Thyroid gland (tissue), 4 donors: Measurements from ENCODE around the gene RPP14. TPM values are rescaled to one million over a fixed set of nuclear protein-coding genes. Genes with fewer than 3 reads are reported as not detected.
A peak's percentile ranks its signal among the peaks of the same experiment; 100 is the strongest.

ENCODE experiments used
- DNase-seq, 2 donors: peaks; one replicate each; pipeline ENCODE4 v3.0.0-alpha.2; 2019
- H3K27ac ChIP-seq, 3 donors: fragments of 200-600 bp; sonication (generic); 1 replicate in 2 of 3; 2 replicates in 1 of 3; pipeline ENCODE4 v1.5.1; 2016 to 2019; ENCODE audit warnings: mild to moderate bottlenecking in 1 of 3, moderate library complexity in 1 of 3
- H3K27me3 ChIP-seq: fragments of 200-600 bp; sonication (generic); one replicate; pipeline ENCODE4 v1.5.1; 2019
- H3K36me3 ChIP-seq, 2 donors: fragments of 200-600 bp; sonication (generic); one replicate each; pipeline ENCODE4 v1.5.1; 2016 to 2019
- H3K4me1 ChIP-seq, 2 donors: fragments of 200-600 bp; sonication (generic); one replicate each; pipeline ENCODE4 v1.5.1; 2017 to 2019
- H3K4me3 ChIP-seq, 3 donors: fragments of 200-600 bp; sonication (generic); replicated peaks in 1 of 3; 1 replicate in 2 of 3; 2 replicates in 1 of 3; pipeline ENCODE4 v1.5.1; 2016; ENCODE audit warnings: mild to moderate bottlenecking in 1 of 3
- H3K9me3 ChIP-seq: fragments of 200-600 bp; sonication (generic); one replicate; pipeline ENCODE4 v1.5.1; 2017
- POLR2A ChIP-seq, 2 donors: fragments of 450-650 bp; IDR thresholded peaks; one replicate each; pipeline ENCODE4 v1.6.1; 2017; ENCODE audit warnings: antibody characterized with exemption in 2 of 2, mild to moderate bottlenecking in 2 of 2, moderate library complexity in 1 of 2
- WGBS, 2 donors: methylation state at CpG; one replicate each; pipeline ENCODE4 v1.1.5; 2017; 5-methylcytosine and 5-hydroxymethylcytosine counted together
- intact Hi-C: fragments of 100-400 bp; cut with DNase I; formaldehyde crosslinking; loops from one replicate; pipeline ENCODE4 v1.15.1; 2023
- total RNA-seq, 4 donors: library from RNA; depleted of rRNA; stranded (reverse); fragments of >200 nt; gene quantifications; one replicate each; pipeline ENCODE4 v1.2.3, GENCODE V29; 2016
- TF ChIP-seq, protein P1 (sequence below), 6 experiments: fragments of 200-600 bp in 3 of 6; fragments of 450-650 bp in 3 of 6; sonication (generic) in 3 of 6; IDR thresholded peaks; one replicate each; pipeline ENCODE4 v1.5.1; 2016 to 2019; ENCODE audit warnings: antibody characterized with exemption in 6 of 6, mild to moderate bottlenecking in 2 of 6, inconsistent platforms in 1 of 6, moderate library complexity in 1 of 6

Gene RPP14
- total RNA-seq, 4 donors from 2014 or later = 13.4 to 19.9 (median 15.7) TPM

DNA sequence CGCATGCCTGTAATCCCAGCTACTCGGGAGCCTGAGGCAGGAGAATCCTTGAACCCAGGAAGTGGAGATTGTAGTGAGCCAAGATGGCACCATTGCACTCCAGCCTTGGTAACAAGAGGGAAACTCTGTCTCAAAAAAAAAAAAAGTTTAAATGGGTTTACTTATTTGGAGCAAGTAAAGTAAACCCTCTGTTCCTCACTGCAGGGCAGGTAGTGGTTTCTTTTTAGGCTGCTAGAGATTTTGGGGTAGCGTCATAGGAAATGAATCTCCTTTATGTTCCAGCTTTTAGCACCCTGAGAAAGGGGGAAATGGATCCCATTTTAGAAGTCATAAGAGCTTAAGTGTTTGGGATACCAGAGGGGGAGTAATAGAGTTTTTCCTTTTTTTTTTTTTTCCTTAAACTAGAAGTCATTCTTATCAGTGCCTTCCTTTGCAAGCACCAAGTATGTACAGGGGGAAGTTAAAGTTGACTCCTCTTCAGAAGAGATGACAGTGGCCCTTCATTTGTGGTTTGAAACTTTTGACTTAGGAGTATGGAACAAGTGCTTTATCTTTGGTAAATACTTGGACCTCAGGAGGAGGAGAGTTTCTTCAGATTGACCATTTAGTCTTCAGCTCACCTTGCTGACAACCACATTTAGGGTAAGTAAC is 34.7 kb downstream of the RPP14 start:
- H3K27me3 ChIP-seq = no peaks in the 10 kb centered on the region
- H3K27ac ChIP-seq = peak overlapping the region in 2 of 3 donors; percentile 32 to 72
- no peak for DNase-seq
- TF ChIP-seq, protein P1, sequence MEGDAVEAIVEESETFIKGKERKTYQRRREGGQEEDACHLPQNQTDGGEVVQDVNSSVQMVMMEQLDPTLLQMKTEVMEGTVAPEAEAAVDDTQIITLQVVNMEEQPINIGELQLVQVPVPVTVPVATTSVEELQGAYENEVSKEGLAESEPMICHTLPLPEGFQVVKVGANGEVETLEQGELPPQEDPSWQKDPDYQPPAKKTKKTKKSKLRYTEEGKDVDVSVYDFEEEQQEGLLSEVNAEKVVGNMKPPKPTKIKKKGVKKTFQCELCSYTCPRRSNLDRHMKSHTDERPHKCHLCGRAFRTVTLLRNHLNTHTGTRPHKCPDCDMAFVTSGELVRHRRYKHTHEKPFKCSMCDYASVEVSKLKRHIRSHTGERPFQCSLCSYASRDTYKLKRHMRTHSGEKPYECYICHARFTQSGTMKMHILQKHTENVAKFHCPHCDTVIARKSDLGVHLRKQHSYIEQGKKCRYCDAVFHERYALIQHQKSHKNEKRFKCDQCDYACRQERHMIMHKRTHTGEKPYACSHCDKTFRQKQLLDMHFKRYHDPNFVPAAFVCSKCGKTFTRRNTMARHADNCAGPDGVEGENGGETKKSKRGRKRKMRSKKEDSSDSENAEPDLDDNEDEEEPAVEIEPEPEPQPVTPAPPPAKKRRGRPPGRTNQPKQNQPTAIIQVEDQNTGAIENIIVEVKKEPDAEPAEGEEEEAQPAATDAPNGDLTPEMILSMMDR (IDR thresholded peaks at IDR 0.05) = no peak
- no peak for TF ChIP-seq POLR2A (IDR thresholded peaks at IDR 0.05)
- H3K4me3 ChIP-seq = no peak overlapping the region
- H3K36me3 ChIP-seq = peaks cover 0 to 3% of the 10 kb centered on the region in 2 donors
- H3K4me1 ChIP-seq = peaks cover 62 to 63% of the 10 kb centered on the region in 2 donors
- WGBS, 2 donors = 88 to 92% methylated on average over 3 of the region's 3 CpGs
- H3K9me3 ChIP-seq = no peaks in the 10 kb centered on the region
- intact Hi-C loops = no loop called here

DNA sequence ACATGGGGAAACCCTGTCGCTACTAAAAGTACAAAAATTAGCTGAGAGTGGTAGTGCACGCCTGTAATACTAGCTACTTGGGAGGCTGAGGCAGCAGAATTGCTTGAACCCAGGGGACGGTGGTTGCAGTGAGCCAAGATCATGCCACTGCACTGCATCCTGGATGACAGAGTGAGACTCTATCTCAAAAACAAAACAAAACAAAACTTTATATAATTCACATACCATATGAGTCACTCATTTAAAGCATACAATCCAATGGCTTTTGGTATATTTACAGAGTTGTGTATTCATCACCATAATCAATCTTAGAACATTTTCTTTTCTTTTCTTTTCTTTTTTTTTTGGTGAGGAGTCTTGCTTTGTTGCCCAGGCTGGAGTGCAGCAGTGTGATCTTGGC is 35.3 kb downstream of the RPP14 start:
- H3K4me1 ChIP-seq = peaks cover 62 to 64% of the 10 kb centered on the region in 2 donors
- TF ChIP-seq, protein P1 (IDR thresholded peaks at IDR 0.05) = no peak
- no peak for TF ChIP-seq POLR2A (IDR thresholded peaks at IDR 0.05)
- no peaks in the 10 kb centered on the region for H3K9me3 ChIP-seq
- no peak overlapping the region for H3K4me3 ChIP-seq
- no peaks in the 10 kb centered on the region for H3K27me3 ChIP-seq
- peaks cover 0 to 3% of the 10 kb centered on the region in 2 donors for H3K36me3 ChIP-seq
- WGBS, 2 donors = 88 to 94% methylated on average over 3 of the region's 3 CpGs
- intact Hi-C loops = no loop called here
- DNase-seq = no peak
- H3K27ac ChIP-seq = peak overlapping the region in 2 of 3 donors; percentile 32 to 72

DNA sequence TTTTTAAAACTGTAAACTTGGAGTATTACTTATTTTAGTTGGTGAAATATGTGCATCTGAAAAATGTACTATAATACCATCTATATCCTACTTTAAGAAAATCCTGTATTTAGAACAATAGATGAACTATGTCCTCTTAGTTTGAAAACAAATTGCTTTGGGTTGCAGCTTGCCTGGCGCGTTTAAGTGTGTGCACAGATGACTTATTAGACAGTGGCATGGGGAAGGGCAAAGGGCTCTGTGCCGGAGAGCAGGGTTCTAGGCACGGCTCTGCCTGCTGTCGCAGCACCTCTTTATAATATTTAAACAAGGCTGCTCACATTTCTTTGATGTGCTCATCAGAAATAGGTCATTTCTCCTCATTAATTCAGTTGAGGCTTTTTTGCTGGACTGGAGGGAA is 36.6 kb downstream of the RPP14 start:
- no peak for TF ChIP-seq POLR2A (IDR thresholded peaks at IDR 0.05)
- TF ChIP-seq, protein P1 (IDR thresholded peaks at IDR 0.05) = no peak
- WGBS, 2 donors = 82 to 83% methylated on average over 5 of the region's 5 CpGs
- intact Hi-C loops = no loop called here

DNA sequence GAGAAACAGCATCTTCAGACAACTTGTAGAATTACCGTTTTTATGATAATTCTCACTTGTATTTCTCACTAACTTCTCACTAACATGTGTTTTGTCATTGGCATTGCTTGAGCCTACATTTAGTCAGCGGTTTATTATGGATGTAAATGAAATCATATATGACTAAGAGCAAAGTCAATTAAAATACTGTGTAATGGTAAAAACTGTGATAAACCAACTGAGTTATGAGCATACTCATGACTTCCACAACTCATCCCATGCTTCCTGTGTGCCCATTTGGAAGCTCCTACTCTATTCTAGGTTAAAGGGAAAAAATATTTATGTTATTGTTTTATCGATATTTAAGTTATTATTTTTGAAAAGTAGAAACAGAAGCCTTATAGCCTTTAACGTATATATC is 39.4 kb downstream of the RPP14 start:
- H3K9me3 ChIP-seq = no peaks in the 10 kb centered on the region
- DNase-seq = no peak
- H3K4me1 ChIP-seq = peaks cover 68 to 75% of the 10 kb centered on the region in 2 donors
- intact Hi-C loops = no loop called here
- TF ChIP-seq, protein P1 (IDR thresholded peaks at IDR 0.05) = no peak
- TF ChIP-seq POLR2A (IDR thresholded peaks at IDR 0.05) = no peak
- no peak overlapping the region for H3K4me3 ChIP-seq
- no peaks in the 10 kb centered on the region for H3K27me3 ChIP-seq
- peaks cover 0 to 3% of the 10 kb centered on the region in 2 donors for H3K36me3 ChIP-seq
- H3K27ac ChIP-seq = no peak overlapping the region
- whole genome bisulfite sequencing, 2 donors = 94 to 96% methylated on average over 4 of the region's 4 CpGs

More for the DNA sequence above, 36.6 kb downstream of the RPP14 start:
- DNase-seq = no peak
- peak overlapping the region in 2 of 3 donors; percentile 1 to 53 for H3K27ac ChIP-seq
- peaks cover 0 to 3% of the 10 kb centered on the region in 2 donors for H3K36me3 ChIP-seq
- no peak overlapping the region for H3K4me3 ChIP-seq
- no peaks in the 10 kb centered on the region for H3K27me3 ChIP-seq
- no peaks in the 10 kb centered on the region for H3K9me3 ChIP-seq
- H3K4me1 ChIP-seq = peaks cover 58 to 62% of the 10 kb centered on the region in 2 donors

DNA sequence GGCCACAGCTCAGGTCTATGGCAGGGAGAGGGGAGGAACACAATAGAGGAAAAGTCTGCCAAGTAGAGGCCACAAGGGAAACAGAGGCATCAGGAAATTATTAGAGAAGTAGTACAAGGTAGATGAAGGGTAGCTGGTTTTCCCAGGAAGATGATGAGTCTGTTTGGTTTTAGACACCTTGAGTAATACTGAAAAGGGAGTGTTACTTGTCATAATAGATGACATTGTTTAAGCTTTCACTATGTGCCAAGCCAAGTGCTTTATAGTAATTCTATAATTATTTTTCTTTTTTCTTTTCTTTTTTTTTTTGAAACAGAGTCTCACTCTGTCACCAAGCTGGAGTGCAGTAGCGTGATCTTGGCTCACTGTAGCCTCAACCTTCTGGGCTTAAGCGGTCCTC is 40.3 kb downstream of the RPP14 start:
- intact Hi-C loops = no loop called here
- peaks cover 68 to 75% of the 10 kb centered on the region in 2 donors for H3K4me1 ChIP-seq
- H3K4me3 ChIP-seq = no peak overlapping the region
- no peaks in the 10 kb centered on the region for H3K9me3 ChIP-seq
- H3K36me3 ChIP-seq = peaks cover 0 to under 1% of the 10 kb centered on the region in 2 donors
- H3K27ac ChIP-seq = peak overlapping the region in 1 of 3 donors; percentile 7
- 96 to 100% methylated on average over 2 of the region's 2 CpGs for WGBS, 2 donors
- H3K27me3 ChIP-seq = no peaks in the 10 kb centered on the region
- TF ChIP-seq POLR2A (IDR thresholded peaks at IDR 0.05) = no peak
- TF ChIP-seq, protein P1 (IDR thresholded peaks at IDR 0.05) = no peak
- no peak for DNase-seq
